MM.1S (cell line): ENCODE measurements around the gene LRG1.

Experiments
- EZH2 ChIP-seq: fragments of 300-600 bp; sonication (generic); optimal IDR thresholded peaks from 2 replicates; pipeline ENCODE3; 2017; ENCODE audit warnings: low read depth, mild to moderate bottlenecking, antibody characterized with exemption, low read length, mixed read lengths
- TF ChIP-seq, protein P1 (sequence below): fragments of 300-600 bp; sonication (generic); IDR thresholded peaks from 2 replicates; pipeline ENCODE4 v1.5.1; 2016; ENCODE audit warnings: antibody characterized with exemption, low read length, mixed read lengths

GRCh38 chr19:4536798-4537197 is 3.0 kb downstream of the LRG1 start:
- TF ChIP-seq, protein P1, sequence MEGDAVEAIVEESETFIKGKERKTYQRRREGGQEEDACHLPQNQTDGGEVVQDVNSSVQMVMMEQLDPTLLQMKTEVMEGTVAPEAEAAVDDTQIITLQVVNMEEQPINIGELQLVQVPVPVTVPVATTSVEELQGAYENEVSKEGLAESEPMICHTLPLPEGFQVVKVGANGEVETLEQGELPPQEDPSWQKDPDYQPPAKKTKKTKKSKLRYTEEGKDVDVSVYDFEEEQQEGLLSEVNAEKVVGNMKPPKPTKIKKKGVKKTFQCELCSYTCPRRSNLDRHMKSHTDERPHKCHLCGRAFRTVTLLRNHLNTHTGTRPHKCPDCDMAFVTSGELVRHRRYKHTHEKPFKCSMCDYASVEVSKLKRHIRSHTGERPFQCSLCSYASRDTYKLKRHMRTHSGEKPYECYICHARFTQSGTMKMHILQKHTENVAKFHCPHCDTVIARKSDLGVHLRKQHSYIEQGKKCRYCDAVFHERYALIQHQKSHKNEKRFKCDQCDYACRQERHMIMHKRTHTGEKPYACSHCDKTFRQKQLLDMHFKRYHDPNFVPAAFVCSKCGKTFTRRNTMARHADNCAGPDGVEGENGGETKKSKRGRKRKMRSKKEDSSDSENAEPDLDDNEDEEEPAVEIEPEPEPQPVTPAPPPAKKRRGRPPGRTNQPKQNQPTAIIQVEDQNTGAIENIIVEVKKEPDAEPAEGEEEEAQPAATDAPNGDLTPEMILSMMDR, result no peak
- no peak for TF ChIP-seq EZH2
